ENCODE measurements around the gene UNC93A.

- no peak for TF ChIP-seq CTCF (IDR thresholded peaks at IDR 0.05)
- TF ChIP-seq POLR2AphosphoS5 (IDR thresholded peaks at IDR 0.05): no peak
- TF ChIP-seq POLR2A (IDR thresholded peaks at IDR 0.05): no peak
These were observed 16.8 kb upstream of the UNC93A start for GRCh38 chr6:167274270-167274669.

Measured in breast epithelium (tissue), 3 donors.